Fibroblast of lung (primary cell): ENCODE results near the gene KCNQ1OT1. TPM values are rescaled to one million over a fixed set of nuclear protein-coding genes. Genes with fewer than 3 reads are reported as not detected.
A peak's percentile ranks its signal among the peaks of the same experiment; 100 is the strongest.

Experiments
- DNase-seq, 2 donors: peaks; one replicate each; pipeline versions ENCODE4 v3.0.0 to v3.0.0-alpha.2; 2010; ENCODE audit warnings: low read depth in 2 of 2
- H2AFZ ChIP-seq: 2 replicates; pipeline ENCODE4 v1.5.1; 2012; ENCODE audit warnings: low read length, control low read depth, inconsistent platforms
- H3K27ac ChIP-seq: 2 replicates; pipeline ENCODE4 v1.5.1; 2011; ENCODE audit warnings: low read length, control low read depth; ENCODE audit not compliant: insufficient read depth
- H3K27me3 ChIP-seq: 2 replicates; pipeline ENCODE4 v1.5.1; 2011; ENCODE audit warnings: mild to moderate bottlenecking, low read length; ENCODE audit not compliant: control insufficient read depth, insufficient read depth
- H3K36me3 ChIP-seq: 2 replicates; pipeline ENCODE4 v1.5.1; 2011; ENCODE audit warnings: low read length; ENCODE audit not compliant: control insufficient read depth, insufficient read depth
- H3K4me1 ChIP-seq: 2 replicates; pipeline ENCODE4 v1.5.1; 2011; ENCODE audit warnings: low read length; ENCODE audit not compliant: control insufficient read depth, insufficient read depth; ENCODE audit errors: extremely low read depth
- H3K4me2 ChIP-seq: 2 replicates; pipeline ENCODE4 v1.5.1; 2011; ENCODE audit warnings: low read length, control low read depth; ENCODE audit not compliant: insufficient read depth; ENCODE audit errors: extremely low read depth
- H3K4me3 ChIP-seq, 4 experiments: fragments of 200-600 bp in 1 of 4; sonication (generic) in 1 of 4; replicated peaks in 1 of 4; 2 replicates each; pipeline ENCODE4 v1.5.1; 2011 to 2016; ENCODE audit warnings: low read length in 4 of 4, low read depth in 3 of 4, mild to moderate bottlenecking in 3 of 4, control low read depth in 2 of 4, inconsistent platforms in 1 of 4, mixed read lengths in 1 of 4; ENCODE audit not compliant: insufficient read depth in 1 of 4; ENCODE audit errors: control extremely low read depth in 1 of 4
- H3K79me2 ChIP-seq: 2 replicates; pipeline ENCODE4 v1.5.1; 2012; ENCODE audit warnings: mild to moderate bottlenecking, low read length, inconsistent platforms; ENCODE audit not compliant: control insufficient read depth, insufficient read depth
- H3K9ac ChIP-seq: 2 replicates; pipeline ENCODE4 v1.5.1; 2011; ENCODE audit warnings: mild to moderate bottlenecking, low read length, control low read depth; ENCODE audit not compliant: insufficient read depth
- H3K9me3 ChIP-seq: 2 replicates; pipeline ENCODE4 v1.5.1; 2012; ENCODE audit warnings: low read depth, low read length; ENCODE audit not compliant: control insufficient read depth, insufficient read depth
- H4K20me1 ChIP-seq: 2 replicates; pipeline ENCODE4 v1.5.1; 2011; ENCODE audit warnings: low read length; ENCODE audit not compliant: control insufficient read depth, insufficient read depth; ENCODE audit errors: extremely low read depth
- EZH2 ChIP-seq: IDR thresholded peaks from 2 replicates; pipeline ENCODE4 v1.5.1; 2012; ENCODE audit warnings: low read length, control low read depth, mild to moderate bottlenecking; ENCODE audit errors: missing control alignments
- polyA plus RNA-seq, 2 donors: library from polyadenylated mRNA; depleted of rRNA in 1 of 2; stranded (reverse) in 1 of 2; unstranded in 1 of 2; fragments of >200 nt; gene quantifications; 2 replicates each; pipeline ENCODE4 v1.2.1, GENCODE V29; 2011 to 2012; ENCODE audit warnings: missing spikeins in 1 of 2
- total RNA-seq: library from RNA; depleted of rRNA; stranded (reverse); fragments of >200 nt; gene quantifications from 2 replicates; pipeline ENCODE4 v1.2.1, GENCODE V29; 2014
- TF ChIP-seq, protein P1 (sequence below), 2 donors: IDR thresholded peaks in 1 of 2; conservative IDR thresholded peaks in 1 of 2; 1 replicate in 1 of 2; 2 replicates in 1 of 2; pipeline ENCODE4 v1.5.1; 2011 to 2012; ENCODE audit warnings: low read length in 2 of 2, control low read depth in 1 of 2, inconsistent platforms in 1 of 2, low read depth in 1 of 2, mild to moderate bottlenecking in 1 of 2

Gene KCNQ1OT1
- total and polyA plus RNA-seq, 2 donors (not counting 1 experiment from before 2014, with no cell fraction given): 0.11 to 1.8 TPM

DNA sequence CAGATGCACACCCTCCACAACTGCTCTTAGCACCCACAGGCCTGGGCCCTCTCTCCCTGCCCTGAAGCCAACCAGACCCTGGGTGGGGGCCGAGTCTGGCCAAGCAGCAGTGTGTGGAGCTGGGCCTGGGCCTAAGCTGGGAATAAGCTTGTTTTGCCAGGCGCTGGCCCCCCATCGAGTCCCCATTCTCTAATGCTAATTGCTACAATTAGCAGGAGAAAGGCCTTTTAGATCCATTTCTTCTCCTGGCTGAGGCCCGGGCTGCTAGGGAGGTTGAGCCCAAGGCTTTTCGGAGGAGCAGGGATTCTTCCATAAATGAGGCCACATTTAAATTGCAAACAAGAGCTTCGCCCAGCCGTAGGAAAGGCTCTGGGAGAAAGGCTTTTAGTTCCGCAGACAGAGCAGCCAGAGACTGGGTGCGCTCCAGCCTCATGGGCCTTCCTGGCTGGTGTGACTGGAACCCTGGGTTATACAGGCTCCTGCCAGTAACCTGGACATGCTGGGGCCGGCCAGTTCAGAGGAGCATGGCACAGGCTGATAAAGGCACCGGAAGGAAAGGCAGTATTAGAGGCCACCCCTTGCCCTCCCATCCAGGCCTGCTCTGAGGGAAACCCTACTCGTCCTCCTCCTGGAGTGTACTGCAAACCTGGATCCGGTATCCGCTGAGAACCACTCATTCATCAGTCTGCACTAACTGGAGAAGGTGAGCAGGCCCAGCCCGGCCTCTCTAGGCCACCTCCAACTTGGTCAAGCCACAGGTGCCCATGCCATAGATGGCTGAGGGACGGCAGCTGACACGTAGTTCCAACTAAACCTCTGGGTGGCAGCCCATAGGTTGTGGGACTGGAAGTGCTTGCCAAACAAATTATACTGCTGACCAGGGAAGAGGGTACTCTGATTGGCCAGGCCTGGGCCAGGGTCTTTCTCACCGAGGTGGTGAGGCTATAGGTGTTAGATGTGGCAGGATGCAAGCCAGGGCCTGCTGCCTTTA is 6.2 kb downstream of the KCNQ1OT1 start:
- H3K27ac ChIP-seq: no peak overlapping the region
- no peak overlapping the region for H3K9ac ChIP-seq
- no peaks in the 10 kb centered on the region for H3K36me3 ChIP-seq
- no peak for TF ChIP-seq EZH2
- TF ChIP-seq, protein P1, sequence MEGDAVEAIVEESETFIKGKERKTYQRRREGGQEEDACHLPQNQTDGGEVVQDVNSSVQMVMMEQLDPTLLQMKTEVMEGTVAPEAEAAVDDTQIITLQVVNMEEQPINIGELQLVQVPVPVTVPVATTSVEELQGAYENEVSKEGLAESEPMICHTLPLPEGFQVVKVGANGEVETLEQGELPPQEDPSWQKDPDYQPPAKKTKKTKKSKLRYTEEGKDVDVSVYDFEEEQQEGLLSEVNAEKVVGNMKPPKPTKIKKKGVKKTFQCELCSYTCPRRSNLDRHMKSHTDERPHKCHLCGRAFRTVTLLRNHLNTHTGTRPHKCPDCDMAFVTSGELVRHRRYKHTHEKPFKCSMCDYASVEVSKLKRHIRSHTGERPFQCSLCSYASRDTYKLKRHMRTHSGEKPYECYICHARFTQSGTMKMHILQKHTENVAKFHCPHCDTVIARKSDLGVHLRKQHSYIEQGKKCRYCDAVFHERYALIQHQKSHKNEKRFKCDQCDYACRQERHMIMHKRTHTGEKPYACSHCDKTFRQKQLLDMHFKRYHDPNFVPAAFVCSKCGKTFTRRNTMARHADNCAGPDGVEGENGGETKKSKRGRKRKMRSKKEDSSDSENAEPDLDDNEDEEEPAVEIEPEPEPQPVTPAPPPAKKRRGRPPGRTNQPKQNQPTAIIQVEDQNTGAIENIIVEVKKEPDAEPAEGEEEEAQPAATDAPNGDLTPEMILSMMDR (conservative IDR thresholded peaks at IDR 0.05 in 1 of 2, IDR thresholded peaks at IDR 0.05 in 1 of 2; ENCODE audit: low read depth in 1 of 2, low read length in 2 of 2): no peak
- no peaks in the 10 kb centered on the region for H3K9me3 ChIP-seq
- no peak overlapping the region for H3K4me2 ChIP-seq
- H4K20me1 ChIP-seq: peaks cover 3% of the 10 kb centered on the region
- H3K27me3 ChIP-seq: no peaks in the 10 kb centered on the region
- no peak for DNase-seq
- no peaks in the 10 kb centered on the region for H3K4me1 ChIP-seq
- H3K79me2 ChIP-seq: peaks cover 67% of the 10 kb centered on the region
- no peak overlapping the region for H3K4me3 ChIP-seq
- H2AFZ ChIP-seq: no peak overlapping the region

DNA sequence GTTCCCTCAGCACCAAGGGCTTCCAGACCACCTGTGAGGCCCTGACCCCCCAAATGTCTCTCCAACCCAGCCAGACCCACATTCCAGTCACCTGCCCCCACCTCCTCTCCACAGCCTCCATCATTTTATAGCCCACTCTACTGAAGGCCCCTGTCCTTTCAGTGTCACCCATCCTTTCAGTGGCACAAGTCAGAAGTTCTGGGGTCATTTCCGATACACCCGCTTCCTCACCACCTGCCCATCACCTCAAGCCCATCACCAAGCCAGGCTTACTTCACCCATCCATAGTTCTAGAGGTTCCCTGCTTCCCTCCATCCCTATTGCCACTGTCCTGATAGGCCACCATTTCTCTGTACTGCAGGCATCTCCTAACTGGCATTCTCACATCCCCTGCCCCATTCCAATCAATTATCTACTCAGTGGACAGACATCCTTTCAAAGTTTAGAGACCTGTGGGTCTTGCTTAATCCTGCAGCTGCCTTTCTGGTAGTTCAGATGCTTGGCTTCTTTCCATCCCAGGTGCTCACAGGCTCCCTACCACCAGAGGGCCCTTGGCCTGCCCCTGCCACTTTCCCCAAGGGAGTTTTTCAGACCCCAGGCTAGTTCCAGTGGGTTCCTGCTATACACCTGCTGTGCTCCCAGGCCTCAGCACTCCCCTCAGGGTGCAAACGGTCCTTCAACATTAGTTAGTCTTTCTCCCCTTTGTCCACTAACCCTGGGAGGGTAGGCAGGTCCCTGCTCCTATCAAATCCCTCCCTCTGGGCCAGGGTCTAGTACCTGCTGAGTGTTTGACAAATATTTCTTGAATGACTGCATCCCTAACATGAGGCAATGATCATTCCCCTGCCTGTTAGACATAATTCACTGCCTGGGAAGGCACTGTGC is 7.6 kb downstream of the KCNQ1OT1 start:
- no peak overlapping the region for H2AFZ ChIP-seq
- H3K27ac ChIP-seq: no peak overlapping the region
- no peaks in the 10 kb centered on the region for H3K4me1 ChIP-seq
- H3K9ac ChIP-seq: no peak overlapping the region
- H3K9me3 ChIP-seq: no peaks in the 10 kb centered on the region
- no peak for TF ChIP-seq EZH2
- TF ChIP-seq, protein P1 (conservative IDR thresholded peaks at IDR 0.05 in 1 of 2, IDR thresholded peaks at IDR 0.05 in 1 of 2; ENCODE audit: low read depth in 1 of 2, low read length in 2 of 2): peak in 1 of 2 donors; percentile 27
- peaks cover 3% of the 10 kb centered on the region for H4K20me1 ChIP-seq
- no peaks in the 10 kb centered on the region for H3K27me3 ChIP-seq
- H3K36me3 ChIP-seq: no peaks in the 10 kb centered on the region
- no peak for DNase-seq
- no peak overlapping the region for H3K4me2 ChIP-seq
- peaks cover 60% of the 10 kb centered on the region for H3K79me2 ChIP-seq
- no peak overlapping the region for H3K4me3 ChIP-seq

DNA sequence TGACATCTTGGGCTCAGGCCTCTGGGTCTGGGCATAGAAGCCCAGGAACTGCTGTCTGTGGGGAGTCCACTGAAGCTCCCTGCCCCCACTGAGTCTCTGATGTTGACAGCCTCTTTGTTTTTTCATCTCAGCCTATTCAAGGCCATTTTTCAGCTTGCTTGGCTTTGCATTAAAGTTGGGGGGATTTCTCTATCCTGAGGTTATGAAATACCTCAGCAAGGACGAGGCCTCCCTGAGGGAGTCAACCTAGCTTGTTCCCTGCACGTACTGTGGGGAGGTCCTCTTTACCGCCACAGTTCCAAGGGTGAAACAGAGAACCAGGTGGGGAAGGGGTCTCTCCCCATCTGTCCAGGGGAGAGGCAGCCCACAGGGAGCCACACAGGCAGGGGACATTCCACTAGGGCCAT is 8.4 kb downstream of the KCNQ1OT1 start:
- TF ChIP-seq, protein P1 (conservative IDR thresholded peaks at IDR 0.05 in 1 of 2, IDR thresholded peaks at IDR 0.05 in 1 of 2; ENCODE audit: low read depth in 1 of 2, low read length in 2 of 2): no peak
- TF ChIP-seq EZH2: no peak
- DNase-seq: no peak
- peaks cover 3% of the 10 kb centered on the region for H4K20me1 ChIP-seq

More for the DNA sequence above, 8.4 kb downstream of the KCNQ1OT1 start:
- Histone ChIP-seq H3K27ac (no peak overlapping the region), H3K9ac (no peak overlapping the region), H3K36me3 (no peaks in the 10 kb centered on the region), H3K4me3 (no peak overlapping the region), H3K4me1 (no peaks in the 10 kb centered on the region), H3K9me3 (no peaks in the 10 kb centered on the region), H3K4me2 (no peak overlapping the region), H3K27me3 (no peaks in the 10 kb centered on the region), H3K79me2 (peaks cover 59% of the 10 kb centered on the region), H2AFZ (no peak overlapping the region)
